ENCODE measurements around the gene ZNF341.
"Not testable (repeated sequence)": the region's sequence is repeated elsewhere in the genome, so short reads cannot be mapped to it uniquely, and the experiment has no call there.

The ZNF341 gene

GRCh38 chr20:33770005-33770404 lies 38.2 kb downstream of the ZNF341 start:
- DNase-seq: no peak

- no peak for DNase-seq
Measured at GRCh38 chr20:33771938-33772337, 40.1 kb downstream of the ZNF341 start.

GRCh38 chr20:33772439-33772838 lies 40.6 kb downstream of the ZNF341 start:
- DNase-seq: no peak

- DNase-seq: peak in 1 of 2 donors; percentile 60
Measured at GRCh38 chr20:33773412-33774089, 41.8 kb downstream of the ZNF341 start.

- DNase-seq: no peak
Measured at GRCh38 chr20:33777816-33778215, 46.0 kb downstream of the ZNF341 start.

- DNase-seq: no peak
Measured at GRCh38 chr20:33781133-33781532, 49.3 kb downstream of the ZNF341 start.

- no peak for DNase-seq
Measured at GRCh38 chr20:33781945-33782344, 50.1 kb downstream of the ZNF341 start.

- no peak for DNase-seq
Measured at GRCh38 chr20:33783256-33783655, 51.5 kb downstream of the ZNF341 start.

- DNase-seq: no peak
Measured at GRCh38 chr20:33783818-33784217, 52.0 kb downstream of the ZNF341 start.

GRCh38 chr20:33784225-33784624 lies 52.4 kb downstream of the ZNF341 start:
- no peak for DNase-seq

GRCh38 chr20:33785503-33785902 lies 53.7 kb downstream of the ZNF341 start:
- DNase-seq: no peak

- no peak for DNase-seq
Measured at GRCh38 chr20:33787253-33787891, 55.6 kb downstream of the ZNF341 start.

GRCh38 chr20:33788351-33789049 lies 56.7 kb downstream of the ZNF341 start:
- no peak for DNase-seq

GRCh38 chr20:33789109-33789857 lies 57.5 kb downstream of the ZNF341 start:
- DNase-seq: no peak

- no peak for DNase-seq
Measured at GRCh38 chr20:33789858-33790182, 58.0 kb downstream of the ZNF341 start.

- no peak for DNase-seq
Measured at GRCh38 chr20:33790566-33790965, 58.8 kb downstream of the ZNF341 start.

- DNase-seq: no peak
Measured at GRCh38 chr20:33791021-33791420, 59.2 kb downstream of the ZNF341 start.

GRCh38 chr20:33791540-33791939 lies 59.7 kb downstream of the ZNF341 start:
- DNase-seq: no peak

GRCh38 chr20:33791959-33792597 lies 60.3 kb downstream of the ZNF341 start:
- DNase-seq: peak; percentile 25 to 26

- DNase-seq: not testable (repeated sequence)
Measured at GRCh38 chr20:33792598-33792989, 60.8 kb downstream of the ZNF341 start.

- DNase-seq: peak in 1 of 2 donors; percentile 35
Measured at GRCh38 chr20:33793011-33793931, 61.5 kb downstream of the ZNF341 start.

All from inflammatory macrophage (primary cell).